Measurements from ENCODE around the gene TEX30.
A peak's percentile ranks its signal among the peaks of the same experiment; 100 is the strongest.

The TEX30 gene

DNA sequence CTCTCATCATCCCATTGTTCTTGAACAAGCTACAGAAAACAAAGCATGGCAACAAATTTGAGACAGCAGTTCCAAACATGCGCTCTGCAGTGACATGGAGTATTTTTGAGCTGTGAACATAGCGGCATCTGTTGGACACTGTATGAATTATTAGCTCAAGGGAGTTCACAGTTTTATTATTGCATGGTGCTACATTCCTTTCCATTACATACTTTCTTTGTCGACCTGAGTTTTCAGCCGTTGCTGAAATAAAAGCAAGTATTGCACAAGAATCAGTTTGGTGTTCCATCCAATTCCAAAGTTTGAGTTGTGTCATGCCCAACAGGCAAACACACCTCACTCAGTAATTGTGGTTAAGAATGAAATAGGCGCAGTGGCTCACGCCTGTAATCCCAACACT is 48.7 kb downstream of the TEX30 start:
- Histone ChIP-seq H3K27ac (ENCODE audit: low read depth, low read length) (no peak overlapping the region), H3K27me3 (ENCODE audit: low read length) (no peaks in the 10 kb centered on the region), H3K4me2 (ENCODE audit: low read depth, low read length, poor library complexity, severe bottlenecking) (no peak overlapping the region), H3F3A (ENCODE audit: insufficient read depth) (no peaks in the 10 kb centered on the region), H3K9me2 (replicated peaks; ENCODE audit: insufficient read depth, low read length) (no peaks in the 10 kb centered on the region), H4K20me1 (ENCODE audit: low read depth, low read length) (no peaks in the 10 kb centered on the region), H3K9me3 (ENCODE audit: insufficient read depth, low read length) (no peaks in the 10 kb centered on the region), H3K9ac (ENCODE audit: low read length) (no peak overlapping the region), H2AFZ (ENCODE audit: low read depth, low read length, severe bottlenecking) (no peak overlapping the region), H3K4me3 (ENCODE audit: insufficient read depth, low read length, poor library complexity, severe bottlenecking) (no peak overlapping the region), H3K36me3 (ENCODE audit: low read length) (no peaks in the 10 kb centered on the region), H3K79me2 (ENCODE audit: insufficient read depth, low read length) (no peaks in the 10 kb centered on the region)
- no peak for TF ChIP-seq EZH2phosphoT487 (conservative IDR thresholded peaks at IDR 0.05; ENCODE audit: low read length)
- TF ChIP-seq, protein P1, sequence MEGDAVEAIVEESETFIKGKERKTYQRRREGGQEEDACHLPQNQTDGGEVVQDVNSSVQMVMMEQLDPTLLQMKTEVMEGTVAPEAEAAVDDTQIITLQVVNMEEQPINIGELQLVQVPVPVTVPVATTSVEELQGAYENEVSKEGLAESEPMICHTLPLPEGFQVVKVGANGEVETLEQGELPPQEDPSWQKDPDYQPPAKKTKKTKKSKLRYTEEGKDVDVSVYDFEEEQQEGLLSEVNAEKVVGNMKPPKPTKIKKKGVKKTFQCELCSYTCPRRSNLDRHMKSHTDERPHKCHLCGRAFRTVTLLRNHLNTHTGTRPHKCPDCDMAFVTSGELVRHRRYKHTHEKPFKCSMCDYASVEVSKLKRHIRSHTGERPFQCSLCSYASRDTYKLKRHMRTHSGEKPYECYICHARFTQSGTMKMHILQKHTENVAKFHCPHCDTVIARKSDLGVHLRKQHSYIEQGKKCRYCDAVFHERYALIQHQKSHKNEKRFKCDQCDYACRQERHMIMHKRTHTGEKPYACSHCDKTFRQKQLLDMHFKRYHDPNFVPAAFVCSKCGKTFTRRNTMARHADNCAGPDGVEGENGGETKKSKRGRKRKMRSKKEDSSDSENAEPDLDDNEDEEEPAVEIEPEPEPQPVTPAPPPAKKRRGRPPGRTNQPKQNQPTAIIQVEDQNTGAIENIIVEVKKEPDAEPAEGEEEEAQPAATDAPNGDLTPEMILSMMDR (IDR thresholded peaks at IDR 0.05; ENCODE audit: insufficient read depth, low read length, poor library complexity, severe bottlenecking): peak; percentile 26

DNA sequence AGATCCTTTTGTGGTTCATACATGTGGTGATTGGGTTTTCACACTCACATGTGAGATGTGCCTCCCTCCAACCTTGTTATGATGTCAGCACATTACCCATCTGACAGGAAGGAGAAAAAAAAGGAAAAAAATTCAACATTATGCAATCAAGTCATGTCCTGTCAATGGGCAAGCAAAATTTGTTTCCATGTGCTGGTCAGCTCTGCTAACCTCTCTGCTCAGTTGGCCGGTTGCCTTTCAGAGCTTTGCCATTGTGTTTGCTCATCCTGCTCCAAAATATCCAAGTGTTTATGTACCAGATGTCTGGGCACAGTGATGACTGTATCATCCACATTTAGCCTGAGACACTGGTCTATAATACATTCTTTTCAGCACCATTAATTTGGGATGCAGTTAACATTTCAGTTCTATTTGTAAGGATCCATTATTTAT is 51.8 kb downstream of the TEX30 start:
- no peaks in the 10 kb centered on the region for H3K9me3 ChIP-seq (ENCODE audit: insufficient read depth, low read length)
- H3K9ac ChIP-seq (ENCODE audit: low read length): no peak overlapping the region
- TF ChIP-seq, protein P1 (IDR thresholded peaks at IDR 0.05; ENCODE audit: insufficient read depth, low read length, poor library complexity, severe bottlenecking): no peak
- TF ChIP-seq EZH2phosphoT487 (conservative IDR thresholded peaks at IDR 0.05; ENCODE audit: low read length): no peak
- no peaks in the 10 kb centered on the region for H3K36me3 ChIP-seq (ENCODE audit: low read length)
- H2AFZ ChIP-seq (ENCODE audit: low read depth, low read length, severe bottlenecking): no peak overlapping the region
- H3K9me2 ChIP-seq (replicated peaks; ENCODE audit: insufficient read depth, low read length): no peaks in the 10 kb centered on the region
- H3K27me3 ChIP-seq (ENCODE audit: low read length): no peaks in the 10 kb centered on the region
- H4K20me1 ChIP-seq (ENCODE audit: low read depth, low read length): no peaks in the 10 kb centered on the region
- no peak overlapping the region for H3K4me2 ChIP-seq (ENCODE audit: low read depth, low read length, poor library complexity, severe bottlenecking)
- H3K4me3 ChIP-seq (ENCODE audit: insufficient read depth, low read length, poor library complexity, severe bottlenecking): no peak overlapping the region
- no peaks in the 10 kb centered on the region for H3F3A ChIP-seq (ENCODE audit: insufficient read depth)
- no peaks in the 10 kb centered on the region for H3K79me2 ChIP-seq (ENCODE audit: insufficient read depth, low read length)
- no peak overlapping the region for H3K27ac ChIP-seq (ENCODE audit: low read depth, low read length)

DNA sequence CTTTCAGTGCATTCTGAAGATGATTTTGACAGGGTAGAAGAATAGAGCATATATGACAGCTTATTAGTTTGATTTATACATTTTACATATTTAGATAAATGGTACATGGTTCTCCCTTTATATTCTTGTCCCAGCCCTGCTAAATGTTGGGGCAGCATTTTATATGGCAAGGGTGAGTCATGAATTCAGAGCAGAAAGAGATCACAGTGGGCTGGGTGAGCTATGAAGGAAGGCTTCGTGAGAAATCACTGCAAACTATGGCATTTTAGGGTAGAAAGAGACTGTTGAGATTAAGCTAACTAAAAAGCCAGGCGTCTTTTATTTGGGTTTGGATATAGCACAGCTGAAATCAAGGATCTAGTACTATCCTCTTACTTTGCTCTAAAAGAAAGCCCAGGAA is 54.8 kb downstream of the TEX30 start:
- TF ChIP-seq EZH2phosphoT487 (conservative IDR thresholded peaks at IDR 0.05; ENCODE audit: low read length): no peak
- TF ChIP-seq, protein P1 (IDR thresholded peaks at IDR 0.05; ENCODE audit: insufficient read depth, low read length, poor library complexity, severe bottlenecking): no peak
- H3K4me2 ChIP-seq (ENCODE audit: low read depth, low read length, poor library complexity, severe bottlenecking): no peak overlapping the region
- H3K36me3 ChIP-seq (ENCODE audit: low read length): no peaks in the 10 kb centered on the region
- H4K20me1 ChIP-seq (ENCODE audit: low read depth, low read length): no peaks in the 10 kb centered on the region
- H3K27me3 ChIP-seq (ENCODE audit: low read length): no peaks in the 10 kb centered on the region
- H3K4me3 ChIP-seq (ENCODE audit: insufficient read depth, low read length, poor library complexity, severe bottlenecking): no peak overlapping the region
- H3K79me2 ChIP-seq (ENCODE audit: insufficient read depth, low read length): no peaks in the 10 kb centered on the region
- no peaks in the 10 kb centered on the region for H3K9me2 ChIP-seq (replicated peaks; ENCODE audit: insufficient read depth, low read length)
- no peak overlapping the region for H3K27ac ChIP-seq (ENCODE audit: low read depth, low read length)
- H3K9me3 ChIP-seq (ENCODE audit: insufficient read depth, low read length): no peaks in the 10 kb centered on the region
- H3F3A ChIP-seq (ENCODE audit: insufficient read depth): no peaks in the 10 kb centered on the region
- H2AFZ ChIP-seq (ENCODE audit: low read depth, low read length, severe bottlenecking): no peak overlapping the region
- H3K9ac ChIP-seq (ENCODE audit: low read length): no peak overlapping the region

Measured in SU-DHL-6 (cell line).